ENCODE measurements around the gene TRAPPC10.

DNA sequence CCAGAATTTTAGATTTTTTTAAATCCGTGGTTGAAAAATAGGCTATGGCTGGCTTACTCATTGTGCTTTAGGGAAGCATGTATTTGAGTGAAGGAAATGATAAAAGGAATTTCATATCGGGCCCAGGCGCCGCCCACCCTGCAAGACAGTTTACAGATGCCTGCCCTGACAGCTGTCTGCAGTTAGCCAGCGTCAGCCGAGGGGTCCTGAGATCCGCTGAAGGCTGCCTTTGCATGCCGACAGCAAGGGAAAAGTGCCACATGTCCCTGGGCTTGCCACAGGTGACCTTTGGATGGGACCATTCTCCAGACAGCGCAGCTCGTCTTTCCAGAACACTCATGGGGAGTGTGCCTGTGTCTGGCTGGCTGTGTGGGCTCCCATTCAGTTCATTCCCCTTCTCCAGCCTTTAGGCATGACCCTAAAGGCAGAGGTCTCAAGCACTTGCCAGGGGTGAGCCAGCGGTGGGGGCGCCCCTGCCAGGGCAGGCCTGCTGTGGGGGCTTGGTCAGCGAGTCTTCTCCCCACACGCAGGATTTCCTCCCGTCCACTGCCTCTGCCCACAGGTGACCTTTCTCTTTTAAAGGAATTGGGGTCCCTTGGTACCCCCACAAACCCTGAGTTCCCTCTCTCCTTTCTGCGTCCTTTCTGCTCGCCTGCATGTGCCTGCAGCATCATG lies 46.1 kb upstream of the TRAPPC10 start:
- TF ChIP-seq EZH2 (IDR thresholded peaks at IDR 0.05; ENCODE audit: insufficient read depth, poor library complexity, severe bottlenecking): no peak
- TF ChIP-seq EZH2phosphoT487 (IDR thresholded peaks at IDR 0.05; ENCODE audit: insufficient read depth, low read depth): no peak

All from GM23248 (cell line).